ENCODE measurements around the gene PDPR. TPM values are rescaled to one million over a fixed set of nuclear protein-coding genes. Genes with fewer than 3 reads are reported as not detected.

PDPR gene
- total RNA-seq, 3 donors from 2014 or later: 18.7 to 25.0 (median 24.1) TPM

- no peak overlapping the region for H3K27ac ChIP-seq
- H3K36me3 ChIP-seq: peaks cover 25% of the 10 kb centered on the region
- no peak overlapping the region for H3K4me3 ChIP-seq
Observed at GRCh38 chr16:70156207-70156978, 42.3 kb downstream of the PDPR start.

GRCh38 chr16:70157105-70157476 lies 43.0 kb downstream of the PDPR start:
- Histone ChIP-seq H3K27me3 (no peaks in the 10 kb centered on the region), H3K36me3 (peaks cover 29% of the 10 kb centered on the region), H3K27ac (no peak overlapping the region), H3K4me1 (no peaks in the 10 kb centered on the region), H3K4me3 (no peak overlapping the region), H3K9me3 (no peaks in the 10 kb centered on the region)
- DNase-seq (ENCODE audit: low spot score in 2 of 2): no peak
- intact Hi-C loops (cut with DNase I; ENCODE audit: low total_unique reads): no loop called here
- no peak for TF ChIP-seq POLR2A (IDR thresholded peaks at IDR 0.05)
- no peak for TF ChIP-seq POLR2AphosphoS5 (IDR thresholded peaks at IDR 0.05)
- no peak for TF ChIP-seq CTCF (IDR thresholded peaks at IDR 0.05)

More at GRCh38 chr16:70156207-70156978, 42.3 kb downstream of the PDPR start:
- Histone ChIP-seq H3K4me1 (no peaks in the 10 kb centered on the region), H3K9me3 (no peaks in the 10 kb centered on the region), H3K27me3 (no peaks in the 10 kb centered on the region)
- DNase-seq (ENCODE audit: low spot score in 2 of 2): no peak
- TF ChIP-seq CTCF (IDR thresholded peaks at IDR 0.05) (no peak), POLR2A (IDR thresholded peaks at IDR 0.05) (no peak), POLR2AphosphoS5 (IDR thresholded peaks at IDR 0.05) (no peak)
- intact Hi-C loops (cut with DNase I; ENCODE audit: low total_unique reads): no loop called here

- no peak for TF ChIP-seq POLR2AphosphoS5 (IDR thresholded peaks at IDR 0.05)
- no peaks in the 10 kb centered on the region for H3K4me1 ChIP-seq
- no peak overlapping the region for H3K4me3 ChIP-seq
- no peaks in the 10 kb centered on the region for H3K9me3 ChIP-seq
- intact Hi-C loops (cut with DNase I; ENCODE audit: low total_unique reads): no loop called here
- H3K27me3 ChIP-seq: no peaks in the 10 kb centered on the region
- peaks cover 24% of the 10 kb centered on the region for H3K36me3 ChIP-seq
- no peak for DNase-seq (ENCODE audit: low spot score in 2 of 2)
- no peak overlapping the region for H3K27ac ChIP-seq
Observed at GRCh38 chr16:70157477-70158260, 43.5 kb downstream of the PDPR start.

- Histone ChIP-seq H3K27ac (no peak overlapping the region), H3K4me3 (no peak overlapping the region), H3K27me3 (no peaks in the 10 kb centered on the region), H3K36me3 (peaks cover 19% of the 10 kb centered on the region), H3K4me1 (no peaks in the 10 kb centered on the region), H3K9me3 (no peaks in the 10 kb centered on the region)
- no peak for DNase-seq (ENCODE audit: low spot score in 2 of 2)
- intact Hi-C loops (cut with DNase I; ENCODE audit: low total_unique reads): no loop called here
- TF ChIP-seq CTCF (IDR thresholded peaks at IDR 0.05): no peak
- no peak for TF ChIP-seq POLR2A (IDR thresholded peaks at IDR 0.05)
- TF ChIP-seq POLR2AphosphoS5 (IDR thresholded peaks at IDR 0.05): no peak
Observed at GRCh38 chr16:70158261-70158939, 44.3 kb downstream of the PDPR start.

GRCh38 chr16:70159355-70160348 lies 45.5 kb downstream of the PDPR start:
- DNase-seq (ENCODE audit: low spot score in 2 of 2): no peak
- Histone ChIP-seq H3K4me1 (no peaks in the 10 kb centered on the region), H3K4me3 (no peak overlapping the region), H3K36me3 (peaks cover 19% of the 10 kb centered on the region), H3K27me3 (no peaks in the 10 kb centered on the region), H3K27ac (no peak overlapping the region), H3K9me3 (no peaks in the 10 kb centered on the region)
- TF ChIP-seq POLR2AphosphoS5 (IDR thresholded peaks at IDR 0.05) (no peak), CTCF (IDR thresholded peaks at IDR 0.05) (no peak), POLR2A (IDR thresholded peaks at IDR 0.05) (no peak)
- intact Hi-C loops (cut with DNase I; ENCODE audit: low total_unique reads): no loop called here

Data from breast epithelium (tissue), 4 donors.